Measurements from ENCODE around the gene CAPZB. TPM values are rescaled to one million over a fixed set of nuclear protein-coding genes. Genes with fewer than 3 reads are reported as not detected.

The CAPZB gene
- total RNA-seq, 1 donor from 2014 or later = 102 TPM

DNA sequence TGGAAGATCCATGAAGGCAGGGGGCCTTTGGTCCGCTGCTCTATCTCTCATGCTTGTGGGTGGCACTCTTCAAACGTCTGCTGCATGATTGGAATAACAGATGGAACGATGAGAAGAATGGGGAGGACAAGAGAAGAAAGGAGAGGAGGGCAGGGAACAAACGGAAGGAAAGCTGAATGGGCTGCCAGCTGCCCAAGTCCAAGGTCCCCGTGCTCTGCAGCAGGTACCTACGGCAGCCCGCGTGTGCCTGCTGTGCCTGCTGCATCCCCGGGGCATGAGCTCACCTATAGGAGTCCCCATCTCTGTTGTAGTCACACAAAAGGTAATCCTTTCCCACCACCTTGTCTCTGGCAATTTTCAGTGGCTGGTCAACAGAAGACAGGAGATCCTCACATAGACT is 100.1 kb downstream of the CAPZB start:
- Histone ChIP-seq H3K4me3 (no peak overlapping the region), H3K9me3 (no peaks in the 10 kb centered on the region), H3K4me1 (peaks cover 19 to 57% of the 10 kb centered on the region in 2 donors), H3K27me3 (no peaks in the 10 kb centered on the region), H3K36me3 (peaks cover 15 to 25% of the 10 kb centered on the region in 2 donors), H3K27ac (peak overlapping the region; percentile 76 to 77)
- intact Hi-C loops (cut with DNase I) = loop anchor here (5.0 kb wide), 1 partner anchor 212 kb away; a partner anchor contains a TSS
- TF ChIP-seq, protein P1, sequence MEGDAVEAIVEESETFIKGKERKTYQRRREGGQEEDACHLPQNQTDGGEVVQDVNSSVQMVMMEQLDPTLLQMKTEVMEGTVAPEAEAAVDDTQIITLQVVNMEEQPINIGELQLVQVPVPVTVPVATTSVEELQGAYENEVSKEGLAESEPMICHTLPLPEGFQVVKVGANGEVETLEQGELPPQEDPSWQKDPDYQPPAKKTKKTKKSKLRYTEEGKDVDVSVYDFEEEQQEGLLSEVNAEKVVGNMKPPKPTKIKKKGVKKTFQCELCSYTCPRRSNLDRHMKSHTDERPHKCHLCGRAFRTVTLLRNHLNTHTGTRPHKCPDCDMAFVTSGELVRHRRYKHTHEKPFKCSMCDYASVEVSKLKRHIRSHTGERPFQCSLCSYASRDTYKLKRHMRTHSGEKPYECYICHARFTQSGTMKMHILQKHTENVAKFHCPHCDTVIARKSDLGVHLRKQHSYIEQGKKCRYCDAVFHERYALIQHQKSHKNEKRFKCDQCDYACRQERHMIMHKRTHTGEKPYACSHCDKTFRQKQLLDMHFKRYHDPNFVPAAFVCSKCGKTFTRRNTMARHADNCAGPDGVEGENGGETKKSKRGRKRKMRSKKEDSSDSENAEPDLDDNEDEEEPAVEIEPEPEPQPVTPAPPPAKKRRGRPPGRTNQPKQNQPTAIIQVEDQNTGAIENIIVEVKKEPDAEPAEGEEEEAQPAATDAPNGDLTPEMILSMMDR (IDR thresholded peaks at IDR 0.05) = no peak
- no peak for DNase-seq (ENCODE audit: low spot score in 2 of 2)

DNA sequence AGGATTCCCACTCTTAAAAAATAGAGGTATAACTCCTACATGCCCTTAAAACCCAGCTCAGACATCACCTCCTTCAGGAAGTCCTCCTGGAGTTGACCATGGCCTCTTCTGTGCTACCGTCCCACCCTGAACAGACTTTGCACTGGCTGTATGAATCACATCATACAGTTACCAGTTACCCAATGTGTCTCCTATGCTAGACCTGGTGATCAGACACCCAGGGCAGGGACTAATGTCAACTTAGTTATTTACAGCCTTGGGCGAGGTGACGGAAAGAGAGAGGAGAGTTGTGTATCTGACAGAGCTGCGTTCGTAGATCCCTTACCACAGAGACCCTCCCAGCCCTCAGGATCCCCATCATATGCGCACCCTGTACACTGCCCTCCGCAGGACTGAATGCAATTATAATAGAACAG is 100.6 kb downstream of the CAPZB start:
- Histone ChIP-seq H3K27ac (peak overlapping the region; percentile 76 to 77), H3K4me1 (peaks cover 19 to 52% of the 10 kb centered on the region in 2 donors), H3K36me3 (peaks cover 15 to 29% of the 10 kb centered on the region in 2 donors), H3K4me3 (no peak overlapping the region), H3K9me3 (no peaks in the 10 kb centered on the region), H3K27me3 (no peaks in the 10 kb centered on the region)
- TF ChIP-seq, protein P1 (IDR thresholded peaks at IDR 0.05) = no peak
- DNase-seq (ENCODE audit: low spot score in 2 of 2) = no peak
- intact Hi-C loops (cut with DNase I) = loop anchor here (5.0 kb wide), 1 partner anchor 213 kb away; a partner anchor contains a TSS

DNA sequence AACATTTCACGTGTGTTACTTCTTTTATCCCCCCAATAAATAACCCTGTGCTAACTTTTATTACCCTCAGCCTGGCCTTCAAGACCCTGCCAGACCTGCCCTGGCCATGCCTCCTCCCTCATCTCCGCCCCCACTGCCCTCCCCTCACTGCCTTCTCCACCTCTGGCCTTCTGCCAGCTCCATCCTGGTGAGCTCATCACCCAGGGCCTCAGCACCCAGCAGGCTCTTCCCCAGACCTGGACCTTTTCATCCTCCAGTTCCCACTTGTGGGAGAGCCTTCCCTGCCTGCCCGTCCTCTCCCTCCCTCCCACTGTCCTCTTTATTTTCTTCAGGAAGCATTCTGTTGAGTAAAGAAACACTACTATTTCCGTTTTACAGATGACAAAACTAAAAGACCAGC is 101.2 kb downstream of the CAPZB start:
- Histone ChIP-seq H3K4me1 (peaks cover 19 to 47% of the 10 kb centered on the region in 2 donors), H3K9me3 (no peaks in the 10 kb centered on the region), H3K27me3 (no peaks in the 10 kb centered on the region), H3K27ac (peak overlapping the region; percentile 76 to 77), H3K4me3 (no peak overlapping the region), H3K36me3 (peaks cover 20 to 30% of the 10 kb centered on the region in 2 donors)
- intact Hi-C loops (cut with DNase I) = no loop called here
- DNase-seq (ENCODE audit: low spot score in 2 of 2) = peak in 1 of 2 donors; percentile 79
- TF ChIP-seq, protein P1 (IDR thresholded peaks at IDR 0.05) = no peak

DNA sequence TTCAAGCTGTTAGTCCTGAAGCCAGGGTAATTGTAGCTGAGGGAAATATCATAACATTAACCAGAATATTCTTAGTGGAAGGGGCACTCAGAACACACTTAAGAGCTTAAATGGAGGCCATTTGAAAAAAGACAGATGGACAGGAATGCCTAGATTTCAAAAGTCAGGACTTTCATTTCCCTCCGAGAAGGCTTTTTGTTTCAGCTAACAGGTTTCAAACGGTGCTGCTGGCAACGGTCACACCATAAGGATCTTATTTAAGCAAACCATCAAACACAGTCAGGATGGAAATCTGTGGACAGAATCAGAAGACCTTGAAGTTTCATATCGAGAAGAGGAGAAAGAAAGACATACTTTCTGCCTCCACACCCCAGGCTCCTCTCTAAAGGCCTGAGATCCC is 103.1 kb downstream of the CAPZB start:
- Histone ChIP-seq H3K4me1 (peaks cover 19 to 34% of the 10 kb centered on the region in 2 donors), H3K4me3 (no peak overlapping the region), H3K36me3 (peaks cover 31 to 44% of the 10 kb centered on the region in 2 donors), H3K27ac (peak overlapping the region in 1 of 2 donors; percentile 13), H3K27me3 (no peaks in the 10 kb centered on the region), H3K9me3 (no peaks in the 10 kb centered on the region)
- TF ChIP-seq, protein P1 (IDR thresholded peaks at IDR 0.05) = no peak
- intact Hi-C loops (cut with DNase I) = no loop called here
- DNase-seq (ENCODE audit: low spot score in 2 of 2) = no peak

DNA sequence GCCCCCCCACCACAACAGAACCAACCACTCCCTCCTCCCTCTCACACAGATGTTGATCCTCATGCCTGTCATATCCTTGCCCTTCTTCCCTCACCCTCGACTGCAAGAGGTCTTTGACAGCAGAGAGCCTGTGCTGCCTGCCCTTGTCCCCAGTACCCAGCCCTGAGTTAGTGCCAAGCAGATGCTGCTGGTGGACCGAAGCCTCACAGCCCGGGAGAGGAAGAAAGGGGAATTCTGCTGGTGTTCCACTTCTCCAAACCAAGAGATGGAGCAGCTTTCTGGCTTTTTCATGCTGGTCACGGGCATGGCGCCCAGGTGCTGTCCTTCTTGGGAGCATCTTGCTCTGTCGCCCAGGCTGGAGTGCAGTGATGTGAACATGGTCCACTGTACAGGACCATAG is 104.1 kb downstream of the CAPZB start:
- Histone ChIP-seq H3K36me3 (peaks cover 39 to 53% of the 10 kb centered on the region in 2 donors), H3K27me3 (no peaks in the 10 kb centered on the region), H3K4me3 (no peak overlapping the region), H3K27ac (no peak overlapping the region), H3K9me3 (no peaks in the 10 kb centered on the region), H3K4me1 (peaks cover 19 to 26% of the 10 kb centered on the region in 2 donors)
- no peak for DNase-seq (ENCODE audit: low spot score in 2 of 2)
- intact Hi-C loops (cut with DNase I) = no loop called here
- TF ChIP-seq, protein P1 (IDR thresholded peaks at IDR 0.05) = no peak
